Astrocyte (in vitro differentiated cells and primary cell): ENCODE results near the gene TRIM14.
"Not testable (repeated sequence)": the region's sequence is repeated elsewhere in the genome, so short reads cannot be mapped to it uniquely, and the experiment has no call there.

Source experiments
- EZH2 ChIP-seq: IDR thresholded peaks from 2 replicates; pipeline ENCODE4 v1.6.1; 2012; ENCODE audit warnings: mild to moderate bottlenecking, low read length, inconsistent platforms; ENCODE audit not compliant: insufficient read depth
- TF ChIP-seq, protein P1 (sequence below): IDR thresholded peaks from 2 replicates; pipeline ENCODE4 v1.5.1; 2011; ENCODE audit warnings: low read depth, mild to moderate bottlenecking, inconsistent platforms, low read length, moderate library complexity; ENCODE audit not compliant: insufficient read depth

DNA sequence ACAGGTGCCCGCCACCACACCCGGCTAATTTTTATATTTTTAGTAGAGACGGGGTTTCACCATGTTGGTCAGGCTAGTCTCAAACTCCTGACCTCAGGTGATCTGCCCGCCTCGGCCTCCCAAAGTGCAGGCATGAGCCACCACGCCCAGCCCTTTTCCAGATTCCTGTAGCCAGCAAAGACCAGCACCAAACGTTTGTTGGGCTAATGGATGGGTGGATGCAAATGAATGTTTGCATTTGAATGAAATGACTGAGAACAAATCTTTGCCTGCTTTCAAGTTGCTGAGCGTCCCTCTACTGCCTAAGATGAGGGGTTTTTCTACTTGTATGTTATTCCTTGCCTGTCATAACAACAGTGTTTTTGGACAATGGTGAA is 42.5 kb downstream of the TRIM14 start:
- TF ChIP-seq, protein P1, sequence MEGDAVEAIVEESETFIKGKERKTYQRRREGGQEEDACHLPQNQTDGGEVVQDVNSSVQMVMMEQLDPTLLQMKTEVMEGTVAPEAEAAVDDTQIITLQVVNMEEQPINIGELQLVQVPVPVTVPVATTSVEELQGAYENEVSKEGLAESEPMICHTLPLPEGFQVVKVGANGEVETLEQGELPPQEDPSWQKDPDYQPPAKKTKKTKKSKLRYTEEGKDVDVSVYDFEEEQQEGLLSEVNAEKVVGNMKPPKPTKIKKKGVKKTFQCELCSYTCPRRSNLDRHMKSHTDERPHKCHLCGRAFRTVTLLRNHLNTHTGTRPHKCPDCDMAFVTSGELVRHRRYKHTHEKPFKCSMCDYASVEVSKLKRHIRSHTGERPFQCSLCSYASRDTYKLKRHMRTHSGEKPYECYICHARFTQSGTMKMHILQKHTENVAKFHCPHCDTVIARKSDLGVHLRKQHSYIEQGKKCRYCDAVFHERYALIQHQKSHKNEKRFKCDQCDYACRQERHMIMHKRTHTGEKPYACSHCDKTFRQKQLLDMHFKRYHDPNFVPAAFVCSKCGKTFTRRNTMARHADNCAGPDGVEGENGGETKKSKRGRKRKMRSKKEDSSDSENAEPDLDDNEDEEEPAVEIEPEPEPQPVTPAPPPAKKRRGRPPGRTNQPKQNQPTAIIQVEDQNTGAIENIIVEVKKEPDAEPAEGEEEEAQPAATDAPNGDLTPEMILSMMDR, result not testable (repeated sequence)
- not testable (repeated sequence) for TF ChIP-seq EZH2
